Spleen (tissue), 11 donors: ENCODE data around the gene SPTLC3. TPM values are rescaled to one million over a fixed set of nuclear protein-coding genes. Genes with fewer than 3 reads are reported as not detected.

Experiments
- DNase-seq: peaks from one replicate; pipeline ENCODE4 v3.0.0-alpha.2; 2020
- H3K27ac ChIP-seq, 8 donors: fragments of 200-600 bp; sonication (generic) in 7 of 8; 1 replicate in 4 of 8; 2 replicates in 4 of 8; pipeline versions ENCODE4 v1.5.0 to v1.8.0; 2016 to 2021; ENCODE audit warnings: inconsistent platforms in 4 of 8, mild to moderate bottlenecking in 4 of 8, moderate library complexity in 1 of 8
- H3K27me3 ChIP-seq, 7 donors: fragments of 200-600 bp; sonication (generic) in 6 of 7; replicated peaks in 1 of 7; 1 replicate in 4 of 7; 2 replicates in 3 of 7; pipeline versions ENCODE4 v1.5.0 to v1.8.0; 2016 to 2021; ENCODE audit warnings: inconsistent platforms in 3 of 7, mild to moderate bottlenecking in 1 of 7
- H3K36me3 ChIP-seq, 6 donors: fragments of 200-600 bp; sonication (generic) in 5 of 6; 1 replicate in 4 of 6; 2 replicates in 2 of 6; pipeline versions ENCODE4 v1.5.0 to v1.8.0; 2016 to 2021; ENCODE audit warnings: inconsistent platforms in 2 of 6
- H3K4me1 ChIP-seq, 6 donors: fragments of 200-600 bp; sonication (generic) in 5 of 6; 1 replicate in 3 of 6; 2 replicates in 3 of 6; pipeline versions ENCODE4 v1.5.0 to v1.8.0; 2016 to 2021; ENCODE audit warnings: inconsistent platforms in 3 of 6
- H3K4me3 ChIP-seq, 8 donors: fragments of 200-600 bp; sonication (generic) in 7 of 8; 1 replicate in 4 of 8; 2 replicates in 4 of 8; pipeline versions ENCODE4 v1.5.0 to v1.8.0; 2016 to 2021; ENCODE audit warnings: inconsistent platforms in 4 of 8, mild to moderate bottlenecking in 4 of 8, moderate library complexity in 2 of 8
- H3K9me3 ChIP-seq, 8 donors: fragments of 200-600 bp; sonication (generic) in 7 of 8; 1 replicate in 4 of 8; 2 replicates in 4 of 8; pipeline versions ENCODE4 v1.5.0 to v1.8.0; 2016 to 2021; ENCODE audit warnings: inconsistent platforms in 4 of 8
- POLR2A ChIP-seq, 3 donors: fragments of 450-650 bp; IDR thresholded peaks; one replicate each; pipeline ENCODE4 v1.5.1; 2017; ENCODE audit warnings: antibody characterized with exemption in 3 of 3, mild to moderate bottlenecking in 1 of 3
- POLR2AphosphoS5 ChIP-seq, 3 donors: sonication (generic); formaldehyde crosslinking; IDR thresholded peaks; one replicate each; pipeline ENCODE4 v1.5.1; 2017; ENCODE audit warnings: antibody characterized with exemption in 3 of 3
- WGBS, 5 donors: extraction: QIAGEN DNeasy Blood & Tissue Kit in 3 of 5; methylation state at CpG; one replicate each; pipeline versions ENCODE4 v1.1.5 to v1.1.7; 2013 to 2018; 5-methylcytosine and 5-hydroxymethylcytosine counted together
- intact Hi-C: fragments of 100-400 bp; cut with DNase I; formaldehyde crosslinking; loops from one replicate; pipeline ENCODE4 v1.15.0; 2023; ENCODE audit warnings: low total_unique reads
- polyA plus RNA-seq, 3 donors: library from polyadenylated mRNA; stranded (reverse); fragments of 200-250 nt; gene quantifications; one replicate each; pipeline ENCODE4 v1.2.1, GENCODE V29; 2013
- total RNA-seq, 7 donors: library from RNA; depleted of rRNA in 3 of 7; stranded (reverse); fragments of >200 nt in 3 of 7; fragmentation: NEBNext Ultra II Directional in 4 of 7; extraction: Animal tissue kit (Norgen Biotek cat#: 25700) in 4 of 7; gene quantifications; one replicate each; pipeline versions ENCODE4 v1.1.0 to v1.2.1, GENCODE V29; 2016 to 2021
- TF ChIP-seq, protein P1 (sequence below), 11 experiments: fragments of 200-600 bp in 7 of 11; fragments of 450-650 bp in 4 of 11; sonication (generic) in 4 of 11; IDR thresholded peaks in 8 of 11; conservative IDR thresholded peaks in 3 of 11; 1 replicate in 7 of 11; 2 replicates in 4 of 11; pipeline versions ENCODE4 v1.4.0 to v1.8.0; 2016 to 2021; ENCODE audit warnings: antibody characterized with exemption in 11 of 11, inconsistent platforms in 4 of 11, mild to moderate bottlenecking in 1 of 11
- donor health status: healthy with polysubstance abuse.
- donor health status: DM: no; HTN: no; CAD: no; lungs with moderate emphysema.
- donor health status: DM: no; HTN: no; CAD: no.
- donor health status: Bipolar disorder and iron deficiency.
- donor health status: healthy.
- donor health status: DM: no; HTN: no; CAD: no.
- donor health status: DM: yes; HTN: yes; CAD: no.

The SPTLC3 gene
- total and polyA plus RNA-seq, 10 donors = 0.50 to 12.3 (median 3.7) TPM

GRCh38 chr20:12984863-12985262, 23.9 kb upstream of the SPTLC3 start:
- 58 to 91% (median 75%) methylated on average over 2 of the region's 2 CpGs for WGBS, 5 donors
- no peaks in the 10 kb centered on the region for H3K36me3 ChIP-seq
- H3K9me3 ChIP-seq = no peaks in the 10 kb centered on the region
- no peaks in the 10 kb centered on the region for H3K27me3 ChIP-seq
- intact Hi-C loops = no loop called here
- DNase-seq = no peak
- H3K4me1 ChIP-seq = no peaks in the 10 kb centered on the region
- H3K27ac ChIP-seq = no peak overlapping the region
- no peak for TF ChIP-seq POLR2A (IDR thresholded peaks at IDR 0.05)
- TF ChIP-seq POLR2AphosphoS5 (IDR thresholded peaks at IDR 0.05) = no peak
- TF ChIP-seq, protein P1, sequence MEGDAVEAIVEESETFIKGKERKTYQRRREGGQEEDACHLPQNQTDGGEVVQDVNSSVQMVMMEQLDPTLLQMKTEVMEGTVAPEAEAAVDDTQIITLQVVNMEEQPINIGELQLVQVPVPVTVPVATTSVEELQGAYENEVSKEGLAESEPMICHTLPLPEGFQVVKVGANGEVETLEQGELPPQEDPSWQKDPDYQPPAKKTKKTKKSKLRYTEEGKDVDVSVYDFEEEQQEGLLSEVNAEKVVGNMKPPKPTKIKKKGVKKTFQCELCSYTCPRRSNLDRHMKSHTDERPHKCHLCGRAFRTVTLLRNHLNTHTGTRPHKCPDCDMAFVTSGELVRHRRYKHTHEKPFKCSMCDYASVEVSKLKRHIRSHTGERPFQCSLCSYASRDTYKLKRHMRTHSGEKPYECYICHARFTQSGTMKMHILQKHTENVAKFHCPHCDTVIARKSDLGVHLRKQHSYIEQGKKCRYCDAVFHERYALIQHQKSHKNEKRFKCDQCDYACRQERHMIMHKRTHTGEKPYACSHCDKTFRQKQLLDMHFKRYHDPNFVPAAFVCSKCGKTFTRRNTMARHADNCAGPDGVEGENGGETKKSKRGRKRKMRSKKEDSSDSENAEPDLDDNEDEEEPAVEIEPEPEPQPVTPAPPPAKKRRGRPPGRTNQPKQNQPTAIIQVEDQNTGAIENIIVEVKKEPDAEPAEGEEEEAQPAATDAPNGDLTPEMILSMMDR (IDR thresholded peaks at IDR 0.05 in 8 of 11, conservative IDR thresholded peaks at IDR 0.05 in 3 of 11) = no peak
- no peak overlapping the region for H3K4me3 ChIP-seq

DNA sequence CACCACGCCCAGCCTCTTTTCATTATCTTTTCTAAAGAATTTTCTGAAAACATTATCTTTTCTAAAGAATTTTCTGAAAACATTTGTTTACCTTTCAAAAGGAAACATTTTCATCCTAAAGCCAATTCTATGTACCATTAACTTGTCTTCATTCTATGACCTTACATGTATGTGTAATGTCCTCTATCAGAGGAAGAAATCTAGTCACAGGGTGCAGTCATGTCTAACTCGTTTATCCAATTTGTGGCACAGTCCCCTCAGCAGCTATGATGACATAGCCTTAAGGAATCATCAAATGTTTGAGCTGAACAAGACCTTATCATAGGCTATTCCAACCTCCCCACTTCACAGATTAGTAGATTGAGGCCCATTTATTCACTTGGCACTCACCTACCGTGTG, 21.5 kb upstream of the SPTLC3 start:
- Histone ChIP-seq H3K4me3 (no peak overlapping the region), H3K36me3 (no peaks in the 10 kb centered on the region), H3K27ac (no peak overlapping the region), H3K9me3 (no peaks in the 10 kb centered on the region), H3K27me3 (no peaks in the 10 kb centered on the region), H3K4me1 (no peaks in the 10 kb centered on the region)
- DNase-seq = no peak
- intact Hi-C loops = no loop called here
- TF ChIP-seq POLR2AphosphoS5 (IDR thresholded peaks at IDR 0.05) (no peak), POLR2A (IDR thresholded peaks at IDR 0.05) (no peak)
- TF ChIP-seq, protein P1 (IDR thresholded peaks at IDR 0.05 in 8 of 11, conservative IDR thresholded peaks at IDR 0.05 in 3 of 11) = no peak
- 68 to 79% (median 73%) methylated on average over 3 of the region's 3 CpGs for WGBS, 5 donors

- no peaks in the 10 kb centered on the region for H3K27me3 ChIP-seq
- no peaks in the 10 kb centered on the region for H3K4me1 ChIP-seq
- intact Hi-C loops = no loop called here
- no peak overlapping the region for H3K4me3 ChIP-seq
- WGBS, 5 donors = 76 to 85% (median 84%) methylated on average over 3 of the region's 3 CpGs
- TF ChIP-seq, protein P1 (IDR thresholded peaks at IDR 0.05 in 8 of 11, conservative IDR thresholded peaks at IDR 0.05 in 3 of 11) = no peak
- no peak for TF ChIP-seq POLR2A (IDR thresholded peaks at IDR 0.05)
- no peak for TF ChIP-seq POLR2AphosphoS5 (IDR thresholded peaks at IDR 0.05)
- H3K36me3 ChIP-seq = no peaks in the 10 kb centered on the region
- H3K27ac ChIP-seq = no peak overlapping the region
- no peaks in the 10 kb centered on the region for H3K9me3 ChIP-seq
- DNase-seq = no peak
Measured at GRCh38 chr20:12989586-12990115, 19.1 kb upstream of the SPTLC3 start.

DNA sequence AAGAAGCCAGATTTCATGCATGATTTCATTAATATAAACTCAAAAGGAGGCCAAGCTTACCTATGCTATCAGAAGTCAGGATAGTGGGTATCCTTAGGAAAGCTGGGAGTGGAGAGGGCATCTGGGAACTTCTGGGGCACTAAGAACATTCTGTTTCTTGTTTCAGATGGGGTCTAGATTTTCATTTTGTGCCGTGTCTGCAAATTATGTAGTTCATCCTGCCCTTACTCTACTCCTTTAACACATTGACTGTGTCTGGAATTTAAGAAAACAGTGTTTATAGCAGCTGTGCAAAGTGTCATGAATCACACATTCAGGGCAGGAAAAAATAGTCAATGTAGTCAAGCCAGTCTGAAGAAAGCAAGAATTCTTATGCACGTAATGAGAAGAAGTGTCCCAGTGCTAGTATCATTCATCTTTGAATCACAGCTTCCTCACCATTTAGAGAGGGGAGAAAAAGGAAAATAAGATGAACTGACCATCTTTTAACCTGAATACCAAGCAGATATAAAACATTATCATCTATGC, 11.6 kb upstream of the SPTLC3 start:
- Histone ChIP-seq H3K27me3 (no peaks in the 10 kb centered on the region), H3K4me1 (no peaks in the 10 kb centered on the region), H3K9me3 (no peaks in the 10 kb centered on the region), H3K4me3 (no peak overlapping the region), H3K36me3 (no peaks in the 10 kb centered on the region), H3K27ac (no peak overlapping the region)
- DNase-seq = no peak
- intact Hi-C loops = no loop called here
- TF ChIP-seq, protein P1 (IDR thresholded peaks at IDR 0.05 in 8 of 11, conservative IDR thresholded peaks at IDR 0.05 in 3 of 11) = no peak
- 75 to 91% (median 79%) methylated on average over 2 of the region's 2 CpGs for WGBS, 5 donors
